HuH-7.5 (cell line): ENCODE measurements around the gene AMPD1.
A peak's percentile ranks its signal among the peaks of the same experiment; 100 is the strongest.

Experiments used
- DNase-seq: peaks from one replicate; pipeline ENCODE4 v3.0.0; 2011; ENCODE audit warnings: low spot score

AMPD1 gene

GRCh38 chr1:114695430-114696058 is at the start of gene AMPD1:
AMPD1 (minus strand) TSS chr1:114695546; CDS start chr1:114695471, 75 bp downstream.
- DNase-seq, result no peak

DNA sequence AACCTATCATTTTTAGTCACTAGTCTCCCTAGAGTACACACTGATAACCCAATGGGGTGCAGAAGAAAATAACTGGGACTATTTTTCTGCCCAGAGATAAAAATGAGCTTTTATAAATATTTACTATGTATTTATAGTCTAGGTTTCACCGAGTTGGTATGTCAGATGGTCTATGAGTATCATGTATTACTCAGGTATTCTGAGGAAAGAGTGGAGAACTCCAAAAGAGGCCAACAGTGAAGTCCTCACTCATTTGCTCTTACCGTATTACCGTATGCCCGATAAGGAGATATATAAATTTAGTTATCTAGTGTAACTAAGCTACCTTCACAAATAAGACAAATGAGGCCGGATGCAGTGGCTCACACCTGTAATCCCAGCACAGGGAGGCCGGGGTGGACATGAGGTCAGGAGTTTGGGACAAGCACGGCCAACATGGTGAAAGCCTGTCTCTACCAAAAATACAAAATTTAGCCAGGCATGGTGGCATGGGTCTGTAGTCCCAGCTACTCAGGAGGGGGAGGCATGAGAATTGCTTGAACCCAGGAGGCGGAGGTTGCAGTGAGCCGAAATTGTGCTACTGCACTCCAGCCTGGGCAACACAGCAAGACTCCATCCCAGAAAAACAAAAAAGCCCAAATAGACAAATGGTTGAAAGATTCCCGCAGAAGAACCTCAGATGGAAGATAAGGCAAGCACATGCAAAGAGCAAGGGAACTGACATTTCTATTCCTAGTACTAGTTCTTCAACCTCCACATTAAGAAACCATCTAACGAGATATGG is 46.8 kb upstream of the AMPD1 start:
- no peak for DNase-seq

DNA sequence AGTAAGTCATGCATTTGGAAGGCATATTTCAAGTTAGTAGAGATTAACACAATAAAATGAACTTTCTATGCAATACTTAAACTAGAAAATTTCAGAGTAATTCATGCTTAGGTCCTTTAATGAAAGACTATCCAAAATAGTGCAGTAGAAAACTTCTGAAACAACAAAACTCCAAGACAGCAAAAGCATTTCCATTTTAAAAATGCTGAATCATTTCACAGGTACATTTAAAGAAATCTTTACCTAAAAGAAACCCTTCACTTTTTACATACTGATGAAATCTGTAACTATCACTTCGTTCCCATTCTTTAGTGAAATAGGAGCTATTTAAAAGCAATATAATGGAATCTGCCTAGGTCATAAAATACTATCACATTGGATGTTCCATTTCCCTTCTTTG is 45.0 kb upstream of the AMPD1 start:
- DNase-seq, result no peak

- DNase-seq, result no peak
These were observed 42.0 kb upstream of the AMPD1 start for GRCh38 chr1:114737314-114737849.

DNA sequence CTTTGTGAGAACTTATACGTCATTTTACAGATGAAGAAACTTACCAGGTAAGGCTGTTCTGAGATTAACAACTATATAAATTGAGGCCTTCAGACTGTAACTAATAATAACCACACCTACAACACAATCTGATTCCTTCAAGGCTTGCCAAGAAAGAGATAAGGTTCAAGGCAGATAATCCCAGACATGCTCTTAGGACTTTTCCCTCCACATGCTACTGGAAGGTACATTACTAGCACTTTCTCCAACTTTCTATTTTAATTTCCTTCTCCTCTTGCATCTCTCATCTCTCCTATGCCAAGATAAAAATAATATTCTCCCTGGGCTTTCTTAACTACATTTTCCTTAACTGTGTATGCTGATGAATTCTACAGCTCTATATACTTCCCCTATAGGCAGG is 40.1 kb upstream of the AMPD1 start:
- DNase-seq, result no peak

GRCh38 chr1:114729782-114730181 is 34.4 kb upstream of the AMPD1 start:
- DNase-seq, result no peak

- DNase-seq, result no peak
These were observed 33.2 kb upstream of the AMPD1 start for GRCh38 chr1:114728553-114728952.

DNA sequence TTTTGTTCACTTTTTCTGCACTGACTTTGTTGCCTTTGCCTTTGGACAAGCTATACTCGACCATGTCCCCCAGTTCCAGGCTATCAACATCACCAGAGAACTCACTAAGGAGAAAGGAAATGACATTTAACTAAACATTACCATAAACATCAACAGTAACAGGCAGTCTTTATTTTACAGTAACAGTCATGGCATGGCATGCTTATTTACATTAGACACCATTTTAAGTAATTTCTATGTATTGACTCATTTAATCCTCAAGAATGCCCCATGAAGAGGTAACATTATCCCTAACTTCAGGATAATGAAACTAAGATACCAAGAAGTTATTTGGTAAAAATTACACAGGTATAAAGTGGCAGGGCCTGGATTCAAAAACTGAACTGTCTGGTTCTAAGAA is 29.9 kb upstream of the AMPD1 start:
- no peak for DNase-seq

DNA sequence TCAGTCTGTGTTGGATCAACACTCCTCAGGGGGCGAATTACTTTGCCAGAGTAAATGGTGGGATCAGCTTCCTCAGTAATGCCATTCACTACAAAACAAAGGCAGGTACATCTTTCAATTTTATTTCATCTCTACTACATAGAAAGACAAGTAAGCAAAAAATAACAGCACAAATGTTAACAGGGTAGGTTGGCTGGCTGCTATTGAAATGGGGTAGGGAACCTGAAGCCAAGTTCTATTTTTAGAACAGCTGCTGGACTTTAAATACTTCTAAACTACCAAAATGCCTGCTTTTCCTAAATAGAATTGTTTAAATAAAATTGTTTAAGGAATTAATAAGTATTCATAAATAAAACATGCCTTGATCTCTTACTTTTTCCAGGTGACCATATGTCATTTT is 28.6 kb upstream of the AMPD1 start:
- DNase-seq, result no peak

GRCh38 chr1:114723457-114723856 is 28.1 kb upstream of the AMPD1 start:
- no peak for DNase-seq

- no peak for DNase-seq
These were observed 25.1 kb upstream of the AMPD1 start for GRCh38 chr1:114720492-114720891.

- DNase-seq, result no peak
These were observed 24.1 kb upstream of the AMPD1 start for GRCh38 chr1:114719424-114719787.

DNA sequence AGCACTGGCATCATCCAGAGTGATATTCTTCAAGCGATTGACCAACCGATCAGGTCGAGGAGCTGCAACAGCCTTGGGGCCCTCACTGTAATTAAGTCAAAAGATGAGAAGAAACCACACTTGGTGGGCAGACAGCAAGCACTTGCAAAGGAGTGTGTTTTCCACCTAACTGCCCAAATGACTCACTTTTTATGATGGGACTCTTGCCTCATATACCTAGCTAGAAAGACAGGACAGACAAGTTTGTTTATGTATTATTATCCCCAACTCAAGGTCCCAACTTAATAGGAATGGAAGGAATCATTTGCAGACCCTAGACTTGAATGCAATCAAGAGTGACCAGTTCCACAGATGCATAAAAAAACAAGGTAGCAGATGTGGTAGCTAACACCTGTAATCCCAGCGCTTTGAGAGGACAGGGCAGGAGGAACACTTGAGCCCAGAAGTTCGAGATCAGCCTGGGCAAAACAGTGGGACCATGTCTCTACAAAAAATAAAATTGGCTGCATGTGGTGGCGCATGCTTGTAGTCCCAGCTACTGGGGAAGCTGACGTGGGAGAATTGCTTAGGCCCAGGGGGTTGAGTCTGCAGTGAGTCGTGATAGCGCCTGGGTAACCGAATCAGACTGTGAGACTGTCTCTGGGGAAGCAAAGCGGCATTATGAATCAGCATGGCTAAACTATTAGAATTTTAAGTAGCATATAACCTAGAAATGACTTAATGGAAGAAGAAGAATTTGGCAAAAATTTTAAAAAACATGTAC is 23.5 kb upstream of the AMPD1 start:
- DNase-seq, result no peak

DNA sequence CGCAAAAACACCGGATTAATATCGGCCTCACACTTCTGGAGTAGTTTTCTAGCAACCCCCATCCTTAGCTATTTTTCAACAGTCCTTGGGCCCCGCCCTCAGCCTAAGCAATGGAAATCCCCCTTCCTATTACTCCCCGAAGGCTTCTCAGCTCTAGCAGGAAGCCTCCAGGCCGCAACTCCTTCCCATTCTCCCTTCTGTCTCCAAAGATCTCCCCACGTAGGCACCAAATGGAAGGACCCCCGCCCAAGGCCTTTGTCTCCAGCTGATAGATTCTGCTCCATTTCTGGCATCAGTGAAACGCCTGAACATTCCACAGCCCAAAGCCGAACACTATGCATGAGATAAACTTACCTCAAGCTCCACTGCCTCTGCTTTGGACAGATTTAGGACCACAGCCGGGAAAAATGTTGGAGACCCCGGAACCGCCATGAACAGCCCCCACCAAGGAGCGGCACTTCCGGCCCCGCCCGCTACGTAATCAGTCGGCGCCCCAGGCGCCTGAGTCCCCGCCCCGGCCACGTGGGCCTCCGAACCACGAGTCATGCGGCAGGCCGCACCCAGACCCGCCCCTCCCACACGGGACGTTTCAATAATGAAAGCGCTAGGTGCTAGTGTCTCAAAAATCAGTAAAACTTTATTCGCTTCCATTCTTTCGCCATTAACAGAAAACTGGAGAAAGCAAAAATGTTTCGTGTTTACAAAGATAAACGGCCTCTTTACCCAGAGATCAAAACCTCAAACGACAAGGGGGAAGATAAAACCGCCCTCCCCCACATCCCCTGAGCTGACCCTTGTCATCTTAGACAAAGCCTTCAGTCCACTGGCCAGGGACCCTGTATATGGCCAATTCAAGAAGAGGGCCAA is 21.2 kb upstream of the AMPD1 start, which contains the start of gene NRAS:
NRAS (minus strand) TSS at position 468 of the 867 bp plus-strand sequence. CDS start 611 bp downstream, outside the sequence.
- DNase-seq, result peak; percentile 83

- DNase-seq, result no peak
These were observed 20.6 kb upstream of the AMPD1 start for GRCh38 chr1:114715952-114716303.

DNA sequence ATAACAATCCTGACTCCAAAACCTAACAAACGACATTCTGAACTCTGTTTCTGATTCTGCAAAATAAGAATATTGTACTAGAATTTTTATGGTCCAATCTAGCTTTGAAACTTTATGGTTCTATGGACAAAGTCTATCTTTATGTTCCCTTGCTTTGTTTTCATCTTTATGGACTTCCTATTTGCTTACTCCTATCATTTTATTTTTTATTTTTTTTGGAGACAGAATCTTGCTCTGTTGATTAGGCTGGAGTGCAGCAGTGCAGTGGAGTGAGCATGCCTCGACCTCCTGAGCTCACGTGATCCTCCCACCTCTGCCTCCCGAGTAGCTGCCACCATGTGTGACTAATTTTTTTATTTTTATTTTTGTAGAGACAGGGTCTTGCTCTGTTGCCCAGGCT is 17.6 kb upstream of the AMPD1 start:
- no peak for DNase-seq

GRCh38 chr1:114710360-114710759 is 15.0 kb upstream of the AMPD1 start:
- no peak for DNase-seq

DNA sequence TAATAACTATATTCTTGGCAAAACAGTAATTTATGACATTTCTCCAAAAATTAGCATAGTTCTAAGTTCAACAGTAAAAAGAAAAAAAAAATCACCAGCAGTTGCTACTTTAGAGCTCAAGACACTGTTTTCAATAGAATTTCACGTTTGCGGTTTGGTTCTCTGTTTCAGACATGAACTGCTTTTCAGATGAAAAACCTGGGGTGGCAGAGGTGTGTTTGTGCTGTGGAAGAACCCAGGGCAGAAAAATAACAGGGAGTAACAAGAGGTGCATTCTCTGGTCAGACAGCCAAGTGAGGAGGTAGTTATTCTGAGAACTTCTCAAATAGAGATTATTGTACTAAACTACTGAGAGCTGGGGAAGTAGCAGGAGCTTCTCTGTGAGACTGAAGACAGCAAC is 12.3 kb upstream of the AMPD1 start:
- DNase-seq, result no peak

GRCh38 chr1:114703242-114703641 is 7.9 kb upstream of the AMPD1 start:
- DNase-seq, result no peak

- no peak for DNase-seq
These were observed 7.4 kb upstream of the AMPD1 start for GRCh38 chr1:114702737-114703136.

DNA sequence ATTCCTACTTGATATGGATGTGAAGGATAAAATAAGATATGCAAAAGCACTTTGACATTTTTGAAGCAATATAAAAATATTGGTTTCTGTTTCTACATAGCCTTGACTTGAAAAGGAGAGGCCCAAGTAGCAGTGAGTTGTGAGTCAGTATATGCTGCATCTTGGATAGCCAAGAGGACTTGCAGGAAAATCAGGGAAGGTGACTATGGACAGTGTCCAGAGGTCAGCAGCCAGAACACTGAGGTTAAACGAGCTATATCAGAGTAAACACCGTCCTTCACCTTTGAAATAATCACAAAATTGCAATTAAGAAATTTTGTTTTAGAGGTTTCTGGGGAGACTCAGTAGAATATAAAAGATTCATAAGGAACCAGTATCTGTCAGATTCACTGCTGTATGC is 6.6 kb upstream of the AMPD1 start:
- DNase-seq, result no peak
